GM21737 (cell line): ENCODE data around the gene KCNK17.
"Not testable (repeated sequence)": the region's sequence is repeated elsewhere in the genome, so short reads cannot be mapped to it uniquely, and the experiment has no call there.

Source experiments
- ATAC-seq: cut with Tn5 transposase; IDR thresholded peaks from one replicate; pipeline ENCODE4 v1.9.1; 2021; ENCODE audit warnings: mild to moderate bottlenecking, moderate library complexity; ENCODE audit not compliant: unreplicated experiment

The KCNK17 gene

GRCh38 chr6:39302669-39303424 lies 11.4 kb downstream of the KCNK17 start:
- ATAC-seq: peak; percentile 87

DNA sequence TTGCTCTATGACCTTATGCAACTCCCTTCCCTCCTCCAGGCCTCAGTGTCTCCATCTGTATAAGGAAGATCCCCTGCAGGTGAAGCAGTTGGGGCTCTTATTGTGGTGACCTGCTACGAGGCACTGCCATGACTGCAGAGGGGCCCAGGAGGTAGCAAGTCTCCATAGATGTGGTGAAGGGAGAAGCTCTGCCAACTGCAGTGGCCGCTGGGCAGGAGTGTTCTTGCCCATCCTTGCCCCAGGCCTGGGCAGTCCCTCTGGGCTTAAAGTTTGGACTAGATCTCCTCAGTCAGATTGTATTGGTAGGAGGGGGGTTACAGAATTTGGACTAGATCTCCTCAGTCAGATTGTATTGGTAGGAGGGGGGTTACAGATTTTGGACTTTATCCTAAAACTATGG lies 12.2 kb downstream of the KCNK17 start:
- no peak for ATAC-seq

DNA sequence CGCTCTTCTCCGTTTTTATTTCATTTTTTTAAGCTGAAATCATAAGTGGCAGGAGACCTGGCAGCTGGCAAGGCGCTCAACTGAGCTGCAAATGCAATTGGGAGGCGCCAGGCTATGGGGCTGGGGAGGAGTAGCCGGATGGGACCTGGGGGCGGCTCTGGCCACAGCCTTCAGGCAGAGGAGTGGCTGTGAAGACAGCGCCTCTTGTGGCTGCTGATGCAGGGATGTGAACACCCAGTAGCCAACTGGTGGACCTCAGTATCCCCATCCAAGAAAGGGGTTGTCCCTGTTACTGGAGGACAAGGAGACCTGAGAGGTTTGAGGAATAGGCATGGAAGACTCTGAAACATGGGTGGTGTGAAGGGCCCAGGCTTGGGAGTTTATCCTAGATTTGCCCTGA lies 12.6 kb downstream of the KCNK17 start:
- ATAC-seq: no peak

- no peak for ATAC-seq
Measured at GRCh38 chr6:39300739-39301138, 13.5 kb downstream of the KCNK17 start.

DNA sequence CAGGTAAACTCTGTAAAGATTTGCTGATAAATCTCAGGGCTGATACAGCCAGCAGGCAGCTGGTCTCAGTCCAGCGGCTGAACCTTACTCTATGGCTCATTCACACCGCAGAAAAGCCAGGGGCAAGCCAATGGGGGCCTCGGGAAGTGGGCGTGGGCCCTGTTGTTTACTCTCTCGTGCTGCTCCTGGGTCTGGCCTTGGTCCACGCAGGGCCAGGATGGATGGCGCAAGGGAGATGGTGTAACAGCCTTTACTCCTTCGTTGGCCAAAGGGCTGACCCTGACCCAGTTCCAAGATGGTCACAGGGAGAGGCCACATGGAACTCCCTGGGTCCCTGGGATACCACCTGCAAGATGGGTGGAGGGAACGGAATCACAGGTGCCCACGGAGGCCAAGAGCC lies 16.2 kb downstream of the KCNK17 start:
- no peak for ATAC-seq

- ATAC-seq: no peak
Measured at GRCh38 chr6:39296745-39297640, 17.2 kb downstream of the KCNK17 start.

DNA sequence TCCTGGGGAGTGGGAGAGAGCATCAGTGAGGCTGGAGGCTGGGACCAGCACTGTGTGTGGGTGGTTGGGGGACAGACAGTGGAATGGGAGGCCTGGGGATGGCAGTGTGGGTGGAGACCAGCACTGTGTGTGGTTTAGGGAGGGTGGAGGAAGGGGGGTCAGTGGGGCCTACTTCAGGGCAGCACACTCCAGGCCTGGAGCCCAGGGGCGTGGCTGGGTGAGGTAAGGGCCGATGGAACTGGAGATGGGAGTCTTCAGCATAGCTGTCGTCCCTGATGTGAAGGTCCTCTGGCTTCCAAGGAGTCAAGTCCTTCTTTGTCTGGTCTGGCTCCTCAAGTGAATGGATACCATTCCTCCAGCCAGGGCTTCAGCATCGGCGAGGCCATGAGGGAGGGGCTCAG lies 18.6 kb downstream of the KCNK17 start:
- no peak for ATAC-seq

DNA sequence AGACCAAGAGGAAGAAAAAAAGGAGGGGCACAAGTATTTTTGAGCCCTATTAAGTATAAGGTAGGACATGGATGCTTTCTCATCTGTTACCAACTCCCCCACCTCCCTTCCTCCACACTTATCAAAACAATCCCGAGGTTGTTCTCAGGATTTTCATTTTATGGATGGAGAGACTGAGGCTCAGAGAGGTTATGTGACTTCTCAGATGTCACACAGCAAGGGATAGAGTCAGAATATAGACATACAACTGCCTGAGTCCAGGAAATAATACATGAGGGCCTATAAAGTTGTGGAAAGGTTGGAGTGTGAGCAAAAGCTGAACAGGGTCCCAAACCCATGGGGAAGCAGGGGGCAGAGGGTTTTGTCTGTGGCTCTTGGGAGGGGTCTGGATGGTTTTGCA lies 19.3 kb downstream of the KCNK17 start:
- no peak for ATAC-seq

DNA sequence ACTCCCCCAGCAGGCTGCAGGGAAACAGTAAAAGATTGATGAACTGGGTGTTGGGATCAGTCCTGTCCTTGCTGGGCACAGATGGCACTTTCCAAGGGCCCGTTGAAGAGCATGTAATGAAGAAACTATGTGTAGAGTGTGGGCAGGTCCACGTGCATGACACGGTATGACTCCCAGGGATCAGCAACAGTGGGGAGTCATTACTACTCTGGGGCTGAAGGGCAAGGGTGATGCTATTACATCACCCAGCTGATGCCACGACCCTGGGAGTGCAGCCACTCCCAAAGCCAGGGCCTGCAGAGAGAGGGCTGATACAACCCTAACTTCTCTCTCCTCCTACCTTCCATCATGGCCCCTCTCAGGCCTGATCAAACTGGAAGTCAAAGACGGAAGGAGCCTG lies 20.1 kb downstream of the KCNK17 start:
- ATAC-seq: no peak

GRCh38 chr6:39292637-39293036 lies 21.6 kb downstream of the KCNK17 start:
- no peak for ATAC-seq

GRCh38 chr6:39289490-39289889 lies 24.7 kb downstream of the KCNK17 start:
- no peak for ATAC-seq

DNA sequence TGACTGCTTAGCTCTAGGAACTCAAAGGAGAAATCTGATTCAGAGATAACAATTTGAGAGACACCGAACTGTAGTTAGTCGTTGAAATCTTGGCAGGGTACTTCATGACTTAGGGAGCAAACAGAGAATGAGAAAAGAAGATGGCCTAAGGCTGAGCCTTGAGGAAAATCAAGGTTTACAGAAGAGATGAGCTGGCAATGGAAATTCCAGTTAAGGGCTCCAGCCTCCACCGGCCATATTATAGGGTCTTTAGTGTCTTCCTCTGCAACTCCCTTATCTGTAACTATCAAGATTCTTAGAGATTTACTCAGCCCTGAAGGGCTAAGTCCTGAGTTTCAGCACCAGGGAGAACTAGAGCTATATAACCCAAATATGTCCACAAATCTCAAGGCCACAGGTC lies 26.6 kb downstream of the KCNK17 start:
- no peak for ATAC-seq

DNA sequence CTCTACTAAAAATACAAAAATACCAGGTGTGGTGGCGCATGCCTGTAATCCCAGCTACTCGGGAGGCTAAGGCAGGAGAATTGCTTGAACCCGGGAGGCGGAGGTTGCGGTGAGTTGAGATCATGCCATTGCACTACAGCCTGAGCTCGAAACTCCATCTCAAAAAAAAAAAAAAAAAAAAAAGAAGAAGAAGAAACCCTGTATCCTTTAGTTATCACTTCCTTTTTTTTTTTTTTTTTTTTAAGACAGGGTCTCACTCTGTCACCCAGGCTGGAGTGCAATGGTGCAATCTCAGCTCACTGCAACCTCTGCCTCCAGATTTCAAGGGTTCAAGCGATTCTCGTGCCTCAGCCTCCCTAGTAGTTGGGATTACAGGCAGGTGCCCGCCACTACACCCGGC lies 27.6 kb downstream of the KCNK17 start:
- ATAC-seq: not testable (repeated sequence)

DNA sequence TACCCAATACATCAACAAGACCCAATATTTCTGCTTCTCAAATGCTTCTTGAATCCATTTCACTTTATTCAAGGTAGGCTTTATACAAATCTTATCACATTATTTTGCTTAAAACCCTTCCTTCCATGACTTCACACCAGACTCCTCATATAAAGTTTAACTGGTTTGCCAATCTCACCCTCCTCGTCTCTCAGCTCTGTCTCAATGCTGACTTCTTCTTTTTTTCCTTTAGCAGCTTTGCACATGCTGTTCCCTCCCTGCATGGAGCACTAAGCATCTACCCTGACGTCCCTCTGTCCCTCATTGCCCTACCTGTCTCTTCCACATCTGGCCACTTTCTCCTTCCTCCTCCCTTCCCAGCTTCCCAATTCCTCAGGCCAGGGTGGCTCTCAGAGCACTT lies 31.4 kb downstream of the KCNK17 start:
- ATAC-seq: no peak

GRCh38 chr6:39281312-39281980 lies 32.8 kb downstream of the KCNK17 start:
- ATAC-seq: no peak

DNA sequence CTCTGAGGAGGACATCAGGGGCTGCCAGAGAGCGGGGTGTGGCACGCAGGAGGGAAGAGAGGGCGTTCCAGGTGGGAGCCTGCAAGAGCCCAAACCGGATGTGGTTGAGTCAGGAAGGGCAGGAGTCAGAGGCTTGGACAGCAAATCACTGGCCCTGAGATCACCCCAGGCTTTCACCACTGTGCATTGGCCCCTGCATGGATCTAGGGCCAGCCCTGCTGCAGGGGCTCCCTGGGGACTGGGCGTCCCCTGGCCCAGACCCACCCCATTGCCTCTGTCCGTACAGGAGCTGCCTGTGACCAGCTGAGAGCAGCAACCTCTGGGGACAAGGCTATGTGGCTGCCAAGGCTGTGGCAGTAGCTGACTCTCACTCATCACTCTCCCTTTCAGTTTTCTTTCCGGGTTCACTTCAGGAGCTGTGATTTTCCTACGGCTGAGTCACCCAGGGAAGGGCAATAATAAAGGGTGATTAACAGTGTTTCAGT lies 33.9 kb downstream of the KCNK17 start:
- no peak for ATAC-seq

- ATAC-seq: no peak
Measured at GRCh38 chr6:39279539-39279938, 34.7 kb downstream of the KCNK17 start.

- no peak for ATAC-seq
Measured at GRCh38 chr6:39276379-39276995, 37.7 kb downstream of the KCNK17 start.

- no peak for ATAC-seq
Measured at GRCh38 chr6:39274903-39275302, 39.3 kb downstream of the KCNK17 start.

DNA sequence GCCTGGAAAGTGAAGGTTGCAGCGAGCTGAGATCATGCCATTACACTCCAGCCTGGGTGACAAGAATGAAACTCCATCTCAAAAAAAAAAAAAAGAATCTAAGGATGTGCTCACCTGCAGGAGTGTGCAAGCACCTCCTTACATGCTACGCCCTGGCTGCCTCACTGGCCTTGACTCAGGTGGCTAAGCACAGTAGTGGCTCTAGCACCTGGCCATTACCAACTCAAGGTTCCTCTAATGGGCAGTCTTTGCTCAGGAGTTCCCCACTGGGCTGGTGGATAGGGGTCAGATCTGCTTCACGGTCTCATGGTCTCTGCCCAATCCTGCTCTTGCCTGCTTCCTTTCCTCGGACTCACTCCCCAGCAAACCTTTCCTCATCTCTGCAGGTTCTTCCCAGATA lies 39.7 kb downstream of the KCNK17 start:
- ATAC-seq: no peak

DNA sequence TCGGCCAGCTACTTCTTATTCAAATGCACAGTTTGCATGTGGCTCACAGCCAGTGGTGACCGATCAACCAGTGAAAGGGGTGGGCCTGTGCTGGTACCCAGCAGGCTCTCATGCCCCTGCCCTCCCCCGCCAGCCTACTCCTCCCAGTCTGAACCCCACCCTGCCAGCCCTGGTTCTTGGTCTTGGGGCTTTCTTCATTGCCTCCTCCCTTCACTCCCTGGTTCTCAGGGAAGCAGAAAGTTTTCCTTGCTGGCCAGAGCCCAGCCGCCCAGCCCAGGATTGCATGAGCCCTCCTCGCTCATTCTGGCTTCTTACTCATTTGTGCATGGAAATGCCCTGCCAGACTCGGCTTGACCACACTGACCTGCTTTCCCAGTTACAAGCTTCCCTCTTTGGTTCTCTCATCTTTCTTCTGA lies 40.8 kb downstream of the KCNK17 start:
- no peak for ATAC-seq
